Measurements from ENCODE around the gene DCANP1.

DCANP1 gene

GRCh38 chr5:135456238-135457099 is 9.3 kb upstream of the DCANP1 start:
- DNase-seq (ENCODE audit: low spot score) = peak; percentile 90

GRCh38 chr5:135455876-135456237 is 8.7 kb upstream of the DCANP1 start:
- no peak for DNase-seq (ENCODE audit: low spot score)

- no peak for DNase-seq (ENCODE audit: low spot score)
Observed at GRCh38 chr5:135454946-135455345, 7.8 kb upstream of the DCANP1 start.

GRCh38 chr5:135453613-135454012 is 6.5 kb upstream of the DCANP1 start:
- no peak for DNase-seq (ENCODE audit: low spot score)

- no peak for DNase-seq (ENCODE audit: low spot score)
Observed at GRCh38 chr5:135452321-135453030, 5.3 kb upstream of the DCANP1 start, which contains the start of gene TIFAB. TSS of gene TIFAB (minus strand) at chr5:135452351. CDS start at chr5:135449939, 2,412 bp downstream.

- no peak for DNase-seq (ENCODE audit: low spot score)
Observed at GRCh38 chr5:135451581-135452320, 4.6 kb upstream of the DCANP1 start.

GRCh38 chr5:135450952-135451351 is 3.8 kb upstream of the DCANP1 start:
- no peak for DNase-seq (ENCODE audit: low spot score)

- DNase-seq (ENCODE audit: low spot score) = no peak
Observed at GRCh38 chr5:135450336-135450735, 3.2 kb upstream of the DCANP1 start.

GRCh38 chr5:135449644-135450043 is 2.5 kb upstream of the DCANP1 start:
- no peak for DNase-seq (ENCODE audit: low spot score)

GRCh38 chr5:135448791-135449507 is 1.8 kb upstream of the DCANP1 start:
- DNase-seq (ENCODE audit: low spot score) = no peak

GRCh38 chr5:135448071-135448739 is 1.1 kb upstream of the DCANP1 start:
- DNase-seq (ENCODE audit: low spot score) = no peak

- DNase-seq (ENCODE audit: low spot score) = no peak
Observed at GRCh38 chr5:135446615-135447014, 533 bp downstream of the DCANP1 start.

GRCh38 chr5:135446206-135446605 is 942 bp downstream of the DCANP1 start:
- DNase-seq (ENCODE audit: low spot score) = no peak

- no peak for DNase-seq (ENCODE audit: low spot score)
Observed at GRCh38 chr5:135445306-135445985, 1.7 kb downstream of the DCANP1 start.

- no peak for DNase-seq (ENCODE audit: low spot score)
Observed at GRCh38 chr5:135444881-135445280, 2.3 kb downstream of the DCANP1 start.

GRCh38 chr5:135444360-135444759 is 2.8 kb downstream of the DCANP1 start:
- DNase-seq (ENCODE audit: low spot score) = no peak

- no peak for DNase-seq (ENCODE audit: low spot score)
Observed at GRCh38 chr5:135443161-135443960, 3.8 kb downstream of the DCANP1 start.

GRCh38 chr5:135442431-135443160 is 4.6 kb downstream of the DCANP1 start:
- DNase-seq (ENCODE audit: low spot score) = no peak

GRCh38 chr5:135441919-135442318 is 5.2 kb downstream of the DCANP1 start:
- DNase-seq (ENCODE audit: low spot score) = no peak

Data from AG20443 (cell line).